CD4-positive, alpha-beta memory T cell (primary cell): ENCODE measurements around the gene C17orf100. TPM values are rescaled to one million over a fixed set of nuclear protein-coding genes. Genes with fewer than 3 reads are reported as not detected.

Experiments
- CTCF ChIA-PET: fragments of 350-600 bp; sonication (Branson Sonifier 250); formaldehyde crosslinking; loops from one replicate; lab custom pipeline; 2021; ENCODE audit warnings: inconsistent platforms; ENCODE audit not compliant: partially characterized antibody; lab: Charles Lee
- POLR2A ChIA-PET: fragments of 350-600 bp; sonication (Branson Sonifier 250); formaldehyde crosslinking; loops from one replicate; lab custom pipeline; 2021; ENCODE audit not compliant: partially characterized antibody; lab: Charles Lee
- DNase-seq, 5 donors: peaks; one replicate each; pipeline versions ENCODE4 v3.0.0 to v3.0.0-alpha.2; 2020 to 2022; ENCODE audit warnings: mixed read lengths in 1 of 5
- H3K27ac ChIP-seq: one replicate; pipeline ENCODE4 v1.7.0; 2013; ENCODE audit warnings: low read depth, low read length
- H3K27me3 ChIP-seq: 2 replicates; pipeline ENCODE4 v1.7.0; 2013; ENCODE audit warnings: mild to moderate bottlenecking, low read length, moderate library complexity; ENCODE audit not compliant: insufficient read depth
- H3K36me3 ChIP-seq: 2 replicates; pipeline ENCODE4 v1.7.0; 2013; ENCODE audit warnings: mild to moderate bottlenecking, low read length, moderate library complexity; ENCODE audit not compliant: insufficient read depth
- H3K4me1 ChIP-seq: 2 replicates; pipeline ENCODE4 v1.7.0; 2013; ENCODE audit warnings: mild to moderate bottlenecking, low read length, moderate library complexity; ENCODE audit not compliant: insufficient read depth
- H3K4me3 ChIP-seq, 2 donors: one replicate each; pipeline ENCODE4 v1.7.0; 2013; ENCODE audit warnings: low read length in 2 of 2, mild to moderate bottlenecking in 1 of 2
- H3K9me3 ChIP-seq, 2 donors: one replicate each; pipeline ENCODE4 v1.7.0; 2013; ENCODE audit warnings: low read length in 2 of 2, control low read depth in 1 of 2; ENCODE audit not compliant: control insufficient read depth in 1 of 2
- H3K27ac Mint-ChIP-seq, 7 donors: one replicate each; pipeline ENCODE4 v1.8.0; 2020 to 2021; ENCODE audit warnings: mixed read lengths in 7 of 7, mild to moderate bottlenecking in 6 of 7, inconsistent platforms in 3 of 7, moderate library complexity in 3 of 7
- H3K27me3 Mint-ChIP-seq, 2 donors: one replicate each; pipeline ENCODE4 v1.8.0; 2020 to 2021; ENCODE audit warnings: mixed read lengths in 2 of 2
- H3K36me3 Mint-ChIP-seq, 2 donors: one replicate each; pipeline ENCODE4 v1.8.0; 2020 to 2021; ENCODE audit warnings: mixed read lengths in 2 of 2, inconsistent platforms in 1 of 2, mild to moderate bottlenecking in 1 of 2
- H3K4me1 Mint-ChIP-seq, 4 donors: one replicate each; pipeline ENCODE4 v1.8.0; 2020 to 2021; ENCODE audit warnings: mixed read lengths in 4 of 4, mild to moderate bottlenecking in 1 of 4
- H3K4me3 Mint-ChIP-seq, 8 donors: one replicate each; pipeline ENCODE4 v1.8.0; 2020 to 2021; ENCODE audit warnings: mixed read lengths in 8 of 8, mild to moderate bottlenecking in 7 of 8, moderate library complexity in 6 of 8, inconsistent platforms in 3 of 8
- H3K9me3 Mint-ChIP-seq, 8 donors: one replicate each; pipeline ENCODE4 v1.8.0; 2020 to 2021; ENCODE audit warnings: mixed read lengths in 8 of 8, mild to moderate bottlenecking in 5 of 8, inconsistent platforms in 3 of 8, moderate library complexity in 1 of 8
- intact Hi-C: fragments of 100-400 bp; cut with micrococcal nuclease; formaldehyde crosslinking; loops from one replicate; pipeline ENCODE4 v1.15.1; 2023
- polyA plus RNA-seq, 2 donors: library from polyadenylated mRNA; unstranded; fragments of 300-500 nt; fragmentation: Illumina TruSeq; gene quantifications; one replicate each; pipeline ENCODE4 v1.2.3, GENCODE V29; 2021
- total RNA-seq, 2 experiments: library from RNA; stranded (reverse); gene quantifications; one replicate each; pipeline ENCODE4 v1.2.3, GENCODE V29; 2021

C17orf100 gene
- total and polyA plus RNA-seq, 4 experiments from 2014 or later, result 4.0 to 4.7 (median 4.3) TPM

DNA sequence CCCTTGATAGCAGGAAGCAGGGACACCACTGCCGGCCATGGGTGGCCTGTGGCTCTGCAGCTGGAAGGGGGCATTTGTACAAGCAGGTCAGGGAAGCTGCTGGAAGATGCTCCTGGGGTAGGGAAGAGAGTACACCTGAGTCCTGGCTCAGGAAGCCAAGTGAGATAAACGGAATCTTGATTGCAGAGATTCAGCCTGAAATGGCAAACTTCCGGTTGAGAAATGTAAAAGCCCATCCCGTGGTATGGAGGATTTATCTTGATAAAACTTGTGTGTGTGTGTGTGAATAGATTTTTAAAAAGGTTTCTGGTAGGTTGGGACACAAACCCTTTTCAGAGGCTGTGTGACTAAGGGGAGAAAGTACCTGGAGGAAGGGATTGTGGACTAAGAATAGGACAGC lies 29.6 kb downstream of the C17orf100 start:
- H3K9me3 ChIP-seq, result no peaks in the 10 kb centered on the region
- H3K4me3 ChIP-seq, result no peak overlapping the region
- H3K4me1 ChIP-seq, result peaks cover 9% of the 10 kb centered on the region
- CTCF ChIA-PET, result no interaction called here
- no peak overlapping the region for H3K27ac ChIP-seq
- POLR2A ChIA-PET, result no interaction called here
- intact Hi-C loops, result no loop called here
- H3K9me3 Mint-ChIP-seq, result no peaks in the 10 kb centered on the region
- peak overlapping the region in 1 of 8 donors; percentile 5 for H3K4me3 Mint-ChIP-seq
- H3K36me3 ChIP-seq, result no peaks in the 10 kb centered on the region
- H3K27ac Mint-ChIP-seq, result no peak overlapping the region
- no peak for DNase-seq
- peaks cover 0 to 10% (median 5%) of the 10 kb centered on the region in 4 donors for H3K4me1 Mint-ChIP-seq
- peaks cover 17 to 26% of the 10 kb centered on the region in 2 donors for H3K27me3 Mint-ChIP-seq
- H3K27me3 ChIP-seq, result peaks cover 4% of the 10 kb centered on the region
- H3K36me3 Mint-ChIP-seq, result peaks cover 0 to 10% of the 10 kb centered on the region in 2 donors

DNA sequence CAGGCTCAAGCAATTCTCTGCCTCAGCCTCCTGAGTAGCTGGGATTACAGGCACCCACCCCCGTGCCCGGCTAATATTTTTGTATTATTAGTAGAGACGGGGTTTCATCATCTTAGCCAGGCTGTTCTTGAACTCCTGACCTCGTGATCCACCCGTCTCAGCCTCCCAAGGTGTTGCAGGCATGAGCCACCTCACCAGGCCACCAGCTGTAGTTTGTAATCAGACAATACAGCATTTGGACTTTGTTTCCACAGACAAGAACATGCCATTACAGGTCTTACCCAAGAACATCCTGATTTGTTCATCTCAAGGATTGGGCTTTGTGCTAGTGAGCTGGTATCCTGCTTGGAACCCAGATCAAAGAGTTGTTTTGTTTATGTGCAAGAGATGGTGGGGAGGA lies 30.1 kb downstream of the C17orf100 start:
- CTCF ChIA-PET, result interaction anchor here (1.1 kb wide), 1 partner anchor 15 kb away, joined by 3 read pairs; no protein-coding TSS in a partner anchor
- no peaks in the 10 kb centered on the region for H3K36me3 ChIP-seq
- H3K27me3 Mint-ChIP-seq, result peaks cover 19 to 26% of the 10 kb centered on the region in 2 donors

GRCh38 chr17:6682339-6682738 lies 30.8 kb downstream of the C17orf100 start:
- Histone ChIP-seq H3K4me3 (no peak overlapping the region), H3K27ac (no peak overlapping the region), H3K4me1 (peaks cover 6% of the 10 kb centered on the region), H3K9me3 (no peaks in the 10 kb centered on the region), H3K36me3 (no peaks in the 10 kb centered on the region), H3K27me3 (peaks cover 4% of the 10 kb centered on the region)
- H3K27me3 Mint-ChIP-seq, result peaks cover 25 to 26% of the 10 kb centered on the region in 2 donors
- CTCF ChIA-PET, result interaction anchor here (1.1 kb wide), 1 partner anchor 15 kb away, joined by 3 read pairs; no protein-coding TSS in a partner anchor
- peaks cover 0 to 10% of the 10 kb centered on the region in 2 donors for H3K36me3 Mint-ChIP-seq
- H3K9me3 Mint-ChIP-seq, result no peaks in the 10 kb centered on the region
- H3K4me3 Mint-ChIP-seq, result no peak overlapping the region
- POLR2A ChIA-PET, result no interaction called here
- H3K27ac Mint-ChIP-seq, result no peak overlapping the region
- intact Hi-C loops, result no loop called here
- H3K4me1 Mint-ChIP-seq, result peaks cover 0 to 8% (median 5%) of the 10 kb centered on the region in 4 donors
- DNase-seq, result no peak

More for the DNA sequence above, 30.1 kb downstream of the C17orf100 start:
- H3K4me3 Mint-ChIP-seq, result no peak overlapping the region
- H3K4me1 ChIP-seq, result peaks cover 9% of the 10 kb centered on the region
- POLR2A ChIA-PET, result no interaction called here
- no peaks in the 10 kb centered on the region for H3K9me3 Mint-ChIP-seq
- intact Hi-C loops, result no loop called here
- no peak overlapping the region for H3K27ac Mint-ChIP-seq
- peaks cover 0 to 10% of the 10 kb centered on the region in 2 donors for H3K36me3 Mint-ChIP-seq
- H3K4me1 Mint-ChIP-seq, result peaks cover 0 to 10% (median 5%) of the 10 kb centered on the region in 4 donors
- no peak overlapping the region for H3K27ac ChIP-seq
- H3K27me3 ChIP-seq, result peaks cover 4% of the 10 kb centered on the region
- no peak for DNase-seq
- H3K4me3 ChIP-seq, result no peak overlapping the region
- no peaks in the 10 kb centered on the region for H3K9me3 ChIP-seq

GRCh38 chr17:6683081-6683684 lies 31.6 kb downstream of the C17orf100 start:
- Histone ChIP-seq H3K4me1 (no peaks in the 10 kb centered on the region), H3K27me3 (no peaks in the 10 kb centered on the region), H3K36me3 (no peaks in the 10 kb centered on the region), H3K9me3 (no peaks in the 10 kb centered on the region), H3K4me3 (no peak overlapping the region), H3K27ac (no peak overlapping the region)
- DNase-seq, result no peak
- Mint-ChIP-seq H3K36me3 (peaks cover 0 to 10% of the 10 kb centered on the region in 2 donors), H3K4me1 (peaks cover 0 to under 1% (median 0%) of the 10 kb centered on the region in 4 donors), H3K4me3 (no peak overlapping the region), H3K9me3 (no peaks in the 10 kb centered on the region), H3K27me3 (peaks cover 26 to 28% of the 10 kb centered on the region in 2 donors), H3K27ac (no peak overlapping the region)
- ChIA-PET CTCF (interaction anchor here (1.1 kb wide), 1 partner anchor 16 kb away, joined by 3 read pairs; no protein-coding TSS in a partner anchor), POLR2A (no interaction called here)
- intact Hi-C loops, result no loop called here

DNA sequence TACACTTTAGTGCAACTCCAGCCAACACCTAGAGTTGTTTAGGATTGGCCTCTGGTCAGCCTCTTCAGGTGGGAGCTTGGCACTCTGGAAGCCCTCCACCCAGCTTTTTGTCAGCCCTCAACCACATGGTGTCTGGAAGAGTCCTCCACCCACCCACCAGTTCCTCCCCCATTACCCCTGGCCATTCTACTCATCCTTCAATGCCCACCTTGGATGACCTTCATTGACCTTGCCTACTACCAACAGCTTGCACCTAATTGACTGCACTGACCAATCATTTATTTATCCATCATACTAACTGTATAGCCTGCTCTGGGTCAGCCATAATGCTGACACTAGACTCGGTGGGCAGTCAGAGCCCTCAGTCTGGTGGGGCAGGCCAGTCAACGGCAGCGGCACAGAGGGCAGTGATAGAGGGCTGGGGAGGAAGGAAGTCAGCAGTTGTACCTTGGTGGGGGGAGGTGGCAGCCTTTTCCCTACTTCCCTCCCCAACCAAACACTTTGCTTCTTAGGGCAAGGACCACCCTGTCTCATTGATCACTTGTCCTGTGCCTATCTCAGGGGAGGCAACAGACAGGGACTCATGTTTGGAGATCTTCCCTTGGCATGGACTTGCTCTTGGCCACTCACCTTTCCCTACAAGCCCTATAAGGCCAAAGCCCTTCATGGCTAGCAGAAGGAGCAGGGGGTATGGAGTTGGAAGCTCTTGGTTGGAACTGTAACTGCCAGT lies 32.3 kb downstream of the C17orf100 start:
- POLR2A ChIA-PET, result no interaction called here
- Mint-ChIP-seq H3K4me3 (peak overlapping the region in 1 of 8 donors; percentile 6), H3K36me3 (peaks cover 0 to 10% of the 10 kb centered on the region in 2 donors), H3K27ac (no peak overlapping the region), H3K9me3 (no peaks in the 10 kb centered on the region), H3K4me1 (no peaks in the 10 kb centered on the region), H3K27me3 (peaks cover 21 to 22% of the 10 kb centered on the region in 2 donors)
- intact Hi-C loops, result no loop called here
- Histone ChIP-seq H3K4me1 (no peaks in the 10 kb centered on the region), H3K4me3 (no peak overlapping the region), H3K27me3 (no peaks in the 10 kb centered on the region), H3K36me3 (no peaks in the 10 kb centered on the region), H3K9me3 (no peaks in the 10 kb centered on the region), H3K27ac (no peak overlapping the region)
- DNase-seq, result no peak
- CTCF ChIA-PET, result interaction anchor here (0.9 kb wide), 1 partner anchor 160 kb away, joined by 3 read pairs; no protein-coding TSS in a partner anchor

- DNase-seq, result no peak
- H3K9me3 ChIP-seq, result no peaks in the 10 kb centered on the region
- no peaks in the 10 kb centered on the region for H3K4me1 ChIP-seq
- H3K27ac Mint-ChIP-seq, result no peak overlapping the region
- no peak overlapping the region for H3K4me3 Mint-ChIP-seq
- H3K36me3 Mint-ChIP-seq, result peaks cover 0 to 10% of the 10 kb centered on the region in 2 donors
- H3K27me3 ChIP-seq, result no peaks in the 10 kb centered on the region
- intact Hi-C loops, result no loop called here
- no peaks in the 10 kb centered on the region for H3K36me3 ChIP-seq
- no peaks in the 10 kb centered on the region for H3K9me3 Mint-ChIP-seq
- no peak overlapping the region for H3K27ac ChIP-seq
- CTCF ChIA-PET, result interaction anchor here (0.9 kb wide), 1 partner anchor 159 kb away, joined by 3 read pairs; no protein-coding TSS in a partner anchor
- peaks cover 19 to 22% of the 10 kb centered on the region in 2 donors for H3K27me3 Mint-ChIP-seq
- no peak overlapping the region for H3K4me3 ChIP-seq
- no peaks in the 10 kb centered on the region for H3K4me1 Mint-ChIP-seq
- POLR2A ChIA-PET, result no interaction called here
These were observed 32.9 kb downstream of the C17orf100 start for GRCh38 chr17:6684460-6684783.
